SHP77 (cell line): ENCODE measurements around the gene UMOD.

Source experiments
- DNase-seq, 2 experiments: peaks; one replicate each; lab custom pipeline; 2025; lab: John Stamatoyannopoulos, UW

The UMOD gene

GRCh38 chr16:20300312-20301097 lies 52.0 kb downstream of the UMOD start:
- peak; percentile 88 to 90 for DNase-seq

- DNase-seq: no peak
These were observed 54.1 kb downstream of the UMOD start for GRCh38 chr16:20298452-20298851.

GRCh38 chr16:20291208-20292206 lies 61.0 kb downstream of the UMOD start:
- no peak for DNase-seq

GRCh38 chr16:20289571-20289970 lies 62.9 kb downstream of the UMOD start:
- no peak for DNase-seq

GRCh38 chr16:20285993-20286499 lies 66.5 kb downstream of the UMOD start:
- no peak for DNase-seq
